Measurements from ENCODE around the gene APOA1.

The APOA1 gene

DNA sequence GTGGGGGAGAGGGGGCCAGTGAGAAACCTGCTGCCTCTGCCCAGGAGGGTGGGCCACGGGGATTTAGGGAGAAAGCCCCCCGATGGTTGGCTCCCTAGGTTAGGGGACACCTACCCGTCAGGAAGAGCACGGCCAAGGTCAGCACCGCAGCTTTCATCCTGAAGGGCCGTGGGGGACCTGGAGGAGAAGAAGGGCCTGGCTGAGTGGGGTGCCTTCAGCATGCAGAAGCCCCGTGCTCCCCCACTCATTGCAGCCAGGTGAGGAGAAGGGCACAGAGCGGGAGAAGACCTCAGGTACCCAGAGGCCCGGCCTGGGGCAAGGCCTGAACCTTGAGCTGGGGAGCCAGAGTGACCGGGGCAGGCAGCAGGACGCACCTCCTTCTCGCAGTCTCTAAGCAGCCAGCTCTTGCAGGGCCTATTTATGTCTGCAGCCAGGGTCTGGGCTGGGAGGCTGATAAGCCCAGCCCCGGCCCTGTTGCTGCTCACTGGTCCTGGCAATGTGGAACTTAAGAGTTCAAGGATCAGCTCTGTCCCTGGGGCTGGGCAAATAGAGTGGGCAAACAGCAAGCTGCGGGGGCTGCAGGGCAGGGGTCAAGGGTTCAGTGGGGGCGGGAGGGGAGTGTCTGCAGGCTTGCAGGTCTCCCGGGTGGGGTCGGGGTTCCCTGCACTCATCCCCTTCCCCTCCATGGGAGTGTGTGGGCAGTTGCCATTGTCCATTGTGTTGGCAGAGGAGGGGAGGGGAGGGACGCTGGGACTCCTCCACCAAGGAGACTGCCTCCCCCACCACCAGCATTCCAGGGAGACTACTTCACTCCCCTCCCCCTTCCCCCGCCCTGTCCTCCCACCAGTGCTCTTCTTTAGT lies at the start of gene APOA1:
TSS of gene APOA1 (minus strand) at position 392 of the 861 bp plus-strand sequence. CDS start at position 157, 235 bp downstream.
- DNase-seq: no peak

DNA sequence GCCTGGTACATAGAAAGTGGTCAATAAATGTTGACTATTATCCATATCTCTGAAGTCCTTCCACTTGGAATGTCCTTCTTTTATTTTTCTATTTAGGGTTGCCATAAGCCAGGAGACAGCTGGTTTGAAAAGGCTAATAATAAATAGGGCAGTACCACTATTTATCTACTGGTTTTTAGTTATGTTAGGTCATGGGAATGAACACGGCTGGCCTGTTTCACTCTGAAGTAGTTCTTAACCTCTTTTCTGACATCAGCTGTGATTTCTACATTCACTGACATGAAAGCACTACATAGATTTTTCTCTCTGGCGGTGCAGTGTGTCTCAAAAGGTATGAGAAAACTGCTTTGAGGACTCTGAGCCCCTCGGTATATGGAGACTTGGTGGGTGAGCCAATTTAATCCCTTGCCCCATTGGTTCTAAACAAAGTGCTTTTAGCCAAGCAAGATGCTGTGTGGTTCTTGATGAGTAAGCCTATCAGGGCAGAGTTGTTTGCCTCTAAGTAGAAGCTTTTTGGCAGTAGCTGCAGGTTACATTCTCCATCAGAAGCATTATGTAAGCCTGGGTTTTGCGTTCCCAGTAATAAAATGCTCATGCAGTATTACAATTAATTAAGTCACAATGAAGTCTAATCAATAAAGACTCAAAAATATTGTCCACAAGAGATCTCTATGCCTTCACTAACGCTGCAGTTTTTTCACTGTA lies 48.7 kb upstream of the APOA1 start:
- DNase-seq: no peak

DNA sequence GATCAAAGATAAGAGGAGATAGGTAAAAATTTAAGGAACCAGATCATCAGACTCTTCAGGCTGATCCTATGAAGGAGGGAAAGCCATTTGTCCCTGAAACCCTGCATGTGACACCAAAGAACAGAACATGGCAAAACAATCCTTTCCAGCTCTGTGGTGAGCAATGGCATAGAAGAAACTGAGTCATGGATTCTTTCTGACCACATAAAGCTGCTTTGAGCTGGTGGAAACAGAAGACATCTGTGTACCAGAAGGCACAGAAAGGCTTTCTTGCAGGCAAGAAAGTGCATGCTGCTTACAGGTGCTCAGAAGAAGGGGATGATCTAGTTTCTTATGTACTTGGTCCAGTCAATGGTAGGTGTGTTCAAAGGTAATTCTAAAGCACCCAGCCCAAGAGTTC lies 45.0 kb upstream of the APOA1 start:
- no peak for DNase-seq

DNA sequence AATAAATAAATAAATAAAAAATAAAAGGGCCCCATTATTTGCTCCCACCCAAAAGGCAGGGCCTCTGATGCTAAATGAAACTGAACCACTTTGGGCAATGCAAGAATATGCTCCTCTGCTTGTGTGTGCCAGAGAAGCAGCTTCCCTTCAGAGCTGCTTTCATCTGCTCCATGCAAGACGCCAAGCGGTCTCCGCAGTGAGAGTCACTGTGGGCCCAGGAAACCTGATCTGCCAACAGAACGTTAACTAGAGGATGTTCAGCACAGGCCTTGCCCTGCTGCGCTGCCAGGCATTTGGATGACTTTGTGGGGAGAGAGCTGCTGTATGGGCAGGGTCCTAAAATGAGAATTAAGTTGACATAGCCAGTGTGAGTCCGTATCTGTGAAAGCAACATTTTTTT lies 43.7 kb upstream of the APOA1 start:
- DNase-seq: no peak

DNA sequence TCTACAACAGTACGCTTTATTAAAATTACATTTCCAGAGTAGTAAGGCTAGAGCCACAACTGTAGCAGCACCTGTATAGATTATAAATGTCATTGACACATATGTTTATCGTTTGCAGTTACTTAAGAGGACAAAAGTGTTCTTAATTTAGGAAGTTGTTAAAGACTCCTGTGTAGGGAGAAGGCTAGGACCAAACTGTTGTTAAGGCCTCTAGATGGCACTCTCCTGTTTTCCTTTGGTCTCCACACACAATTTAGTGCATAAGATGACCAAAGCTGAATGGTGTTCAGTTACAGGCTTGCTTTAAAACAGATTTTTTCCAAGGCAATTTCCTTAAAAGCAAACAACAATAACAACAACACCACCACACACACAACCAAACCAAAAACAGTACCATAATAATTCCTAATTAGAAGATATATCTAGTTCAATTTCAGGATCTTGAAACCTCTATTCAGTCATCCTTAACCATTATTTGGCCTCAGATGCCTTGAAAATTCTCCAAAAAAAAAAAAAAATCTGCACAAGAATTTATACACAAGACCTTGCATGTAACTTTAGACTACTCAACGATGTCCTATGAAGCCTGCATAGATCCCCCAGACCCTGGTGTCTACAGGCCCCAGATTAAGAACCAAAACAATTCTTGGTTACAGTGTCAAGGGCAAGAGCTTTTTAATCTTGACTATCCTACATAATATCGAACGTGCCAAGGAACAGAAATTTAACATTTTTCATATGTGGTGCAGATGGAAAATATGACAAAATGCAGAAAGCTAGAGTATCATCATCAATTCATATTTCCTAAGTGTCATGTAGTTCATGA lies 42.6 kb upstream of the APOA1 start:
- DNase-seq: peak; percentile 61

DNA sequence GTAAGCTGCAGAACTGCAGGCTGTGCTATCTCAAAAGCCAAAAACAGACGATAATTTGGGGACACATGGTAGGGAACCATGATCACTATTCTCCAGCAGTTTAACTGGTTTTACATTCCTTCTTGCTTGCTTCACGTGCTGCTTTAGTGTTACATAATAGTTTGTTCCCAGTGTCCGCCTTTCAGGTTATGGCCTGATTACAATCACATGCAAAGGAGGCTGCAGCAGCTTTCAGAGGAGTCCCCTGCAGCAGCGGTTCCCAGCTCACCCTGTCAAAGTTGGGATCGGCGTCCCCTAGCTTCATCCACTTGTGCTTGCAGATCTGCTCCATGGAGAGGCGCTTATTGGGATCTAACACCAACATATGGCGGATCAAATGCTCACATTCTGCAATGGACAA lies 39.2 kb upstream of the APOA1 start:
- no peak for DNase-seq

DNA sequence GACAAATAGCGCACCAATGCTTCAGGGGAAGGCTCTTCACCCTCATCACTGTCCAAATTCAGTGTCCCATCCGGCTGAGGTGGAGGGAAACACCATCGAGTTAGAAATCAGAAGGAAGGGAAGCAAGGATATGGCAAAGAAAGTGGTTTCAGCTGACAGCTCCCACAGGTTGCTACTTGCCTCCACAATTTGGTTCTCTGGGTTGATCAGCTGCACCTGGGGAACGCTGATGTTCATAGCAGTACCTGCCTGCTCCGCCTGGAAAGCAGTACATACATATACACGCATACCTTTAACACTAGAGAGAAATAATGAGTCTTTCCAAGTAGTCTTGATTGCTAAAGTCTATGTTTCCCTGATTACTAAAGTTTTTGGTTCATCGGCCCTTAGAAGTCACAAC lies 37.8 kb upstream of the APOA1 start:
- no peak for DNase-seq

DNA sequence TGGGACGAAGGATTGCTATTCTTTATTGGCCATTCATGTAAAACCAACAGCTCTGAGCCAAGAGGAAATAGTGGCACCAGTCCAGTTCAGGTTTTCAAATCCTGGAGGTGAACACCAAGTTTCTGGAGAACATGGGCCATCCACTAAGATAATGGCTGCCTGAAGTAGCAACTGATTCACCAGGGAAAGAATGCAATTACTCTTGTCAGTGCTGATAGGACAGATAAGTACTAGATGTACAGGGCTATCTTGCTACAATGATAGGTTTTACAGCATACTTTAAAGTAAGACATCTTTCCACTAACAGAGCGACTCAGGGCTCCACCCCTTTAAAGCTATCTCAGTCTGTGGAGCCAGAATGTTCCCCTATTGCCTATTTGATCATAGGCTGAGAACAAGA lies 36.8 kb upstream of the APOA1 start:
- no peak for DNase-seq

DNA sequence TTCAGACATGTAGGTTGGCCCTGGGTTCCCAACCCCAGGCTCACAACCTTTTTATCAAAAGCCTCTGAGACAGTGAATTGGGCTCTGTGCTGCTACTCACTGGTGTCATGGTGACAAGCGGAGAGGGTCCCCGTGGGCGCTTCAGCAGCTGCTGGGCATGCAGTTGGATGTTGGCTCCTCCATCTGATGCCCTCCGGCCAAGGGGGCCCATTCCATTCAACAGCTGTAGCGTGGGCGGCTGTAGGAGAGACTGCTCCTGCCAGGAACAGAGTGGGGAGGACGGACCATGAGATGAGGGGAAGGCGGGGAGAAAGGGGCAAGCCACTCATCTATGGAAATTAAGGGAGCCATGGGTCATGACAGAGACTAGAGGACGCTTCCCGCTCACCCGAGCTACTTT lies 36.0 kb upstream of the APOA1 start:
- no peak for DNase-seq

DNA sequence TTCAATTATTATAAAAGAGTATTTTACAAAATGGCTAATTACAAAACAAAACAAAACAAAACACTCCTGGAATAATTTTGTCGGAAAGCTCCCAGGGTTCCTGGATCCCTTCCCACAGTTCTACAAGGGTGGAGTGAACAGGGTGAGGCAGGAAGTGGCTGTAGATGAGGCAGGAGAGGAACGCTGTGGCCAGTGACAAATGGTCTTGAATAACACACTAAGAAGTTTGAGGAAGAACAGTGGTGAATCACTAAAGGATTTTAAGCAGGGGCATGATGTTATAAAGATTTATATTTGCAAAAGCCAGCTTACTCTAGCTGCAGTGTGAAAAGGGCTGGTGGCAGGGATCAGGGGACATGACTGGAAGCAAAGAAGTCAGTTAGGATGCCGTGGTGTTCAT lies 33.8 kb upstream of the APOA1 start:
- DNase-seq: no peak

DNA sequence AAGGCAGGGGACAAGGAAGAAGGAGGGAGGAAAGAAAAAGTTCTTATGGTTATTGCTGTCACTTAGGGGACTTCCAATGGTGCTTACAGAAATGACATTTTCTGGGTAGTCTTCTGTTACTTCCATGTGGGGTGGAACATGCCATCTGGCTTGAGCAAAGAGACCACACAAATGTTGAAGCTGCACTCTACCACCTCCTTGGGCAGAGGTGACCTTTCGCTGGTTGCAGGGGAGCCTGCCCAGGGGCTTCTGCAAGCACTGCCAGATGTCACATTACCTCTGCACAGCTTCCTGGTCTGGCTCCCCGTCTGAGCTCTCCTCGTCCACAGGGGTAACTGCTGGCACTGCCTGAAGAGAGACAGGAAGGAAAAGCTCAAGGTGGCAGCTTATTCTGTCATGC lies 32.6 kb upstream of the APOA1 start:
- DNase-seq: peak; percentile 80

DNA sequence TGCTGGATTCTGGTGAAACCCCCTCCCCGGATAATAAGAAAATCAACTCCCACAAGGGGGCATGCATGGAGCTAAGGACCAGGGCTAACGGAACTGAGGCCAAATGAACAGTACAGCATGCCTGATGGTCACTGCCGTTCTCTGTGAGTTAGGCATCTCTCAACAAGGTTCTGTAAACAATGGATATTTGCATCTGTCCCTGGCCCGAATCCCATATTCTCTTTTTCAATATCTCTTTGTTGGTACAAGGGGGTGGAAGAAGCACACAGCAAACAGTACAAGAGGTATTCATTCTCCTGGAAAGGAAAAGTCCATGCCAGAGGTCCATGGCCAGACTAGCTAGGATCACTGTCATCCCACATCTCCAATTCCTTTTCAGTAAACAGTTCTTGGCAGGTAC lies 32.2 kb upstream of the APOA1 start:
- no peak for DNase-seq

DNA sequence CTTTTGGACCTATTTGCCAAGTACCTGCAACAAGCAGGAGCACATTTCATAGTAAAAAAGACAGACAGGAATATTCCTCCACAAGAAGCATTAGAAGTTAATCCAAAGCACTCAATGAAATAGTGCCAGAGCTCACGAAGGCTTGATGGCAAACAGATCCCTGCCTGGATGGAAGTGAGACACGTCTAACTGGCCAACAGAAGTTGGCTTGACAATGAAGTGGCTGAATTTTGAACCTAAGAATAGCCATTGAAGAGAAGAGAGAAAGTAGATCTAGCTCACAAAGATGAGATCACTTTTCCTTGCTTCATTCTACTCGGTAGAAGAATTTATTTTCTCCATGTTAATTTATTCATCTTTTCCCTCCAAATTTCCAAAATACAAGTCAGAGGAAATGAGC lies 30.6 kb upstream of the APOA1 start:
- no peak for DNase-seq

DNA sequence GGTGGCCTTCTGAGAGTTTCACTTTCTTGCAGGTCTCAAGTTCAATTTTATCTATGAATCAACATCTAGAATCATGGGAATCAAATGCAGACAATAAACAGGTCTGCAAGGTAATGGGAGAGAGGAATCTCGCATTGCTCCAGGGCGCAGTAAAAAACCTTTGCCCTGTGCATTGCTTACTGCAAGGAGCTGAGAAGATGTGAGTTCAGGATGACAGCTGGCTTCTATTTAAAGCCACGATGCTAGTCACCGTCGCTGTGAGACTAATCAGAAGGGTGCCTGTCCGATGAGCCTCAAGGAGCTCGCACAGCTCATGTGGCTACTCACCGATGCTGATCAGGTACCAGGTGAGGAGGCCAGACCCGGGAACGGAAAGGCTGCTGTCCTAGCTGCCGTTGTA lies 30.2 kb upstream of the APOA1 start:
- DNase-seq: no peak

DNA sequence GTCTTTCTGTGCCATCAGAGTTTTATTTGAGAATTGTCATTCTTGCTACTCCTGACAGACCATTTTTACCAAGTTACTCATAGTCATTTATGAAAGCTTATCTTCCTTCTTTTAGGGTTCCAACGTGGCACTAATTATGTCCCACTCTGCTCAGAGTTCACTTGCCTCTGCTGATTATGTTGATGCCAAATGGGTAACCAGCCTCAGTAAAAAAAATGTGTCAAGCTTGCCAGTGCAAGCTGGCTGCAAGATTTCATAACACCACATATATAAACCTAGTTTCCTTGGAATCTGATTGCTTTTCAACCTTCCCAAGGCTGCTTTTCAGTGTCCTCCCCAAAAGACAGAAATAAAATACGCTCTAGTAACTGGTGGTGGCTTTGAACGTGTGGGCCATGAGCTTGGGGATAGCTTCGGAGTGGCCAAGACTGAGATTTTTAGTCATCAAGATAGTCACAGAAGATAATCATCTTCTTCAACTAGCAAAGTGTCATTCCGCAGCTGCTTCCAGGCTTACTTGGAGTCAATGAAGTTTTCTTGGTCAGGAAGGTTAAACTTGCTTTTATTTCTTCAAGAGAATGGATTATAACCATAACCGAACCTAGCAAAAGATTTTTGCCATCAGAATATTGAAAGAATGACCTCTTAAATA lies 29.5 kb upstream of the APOA1 start:
- no peak for DNase-seq

DNA sequence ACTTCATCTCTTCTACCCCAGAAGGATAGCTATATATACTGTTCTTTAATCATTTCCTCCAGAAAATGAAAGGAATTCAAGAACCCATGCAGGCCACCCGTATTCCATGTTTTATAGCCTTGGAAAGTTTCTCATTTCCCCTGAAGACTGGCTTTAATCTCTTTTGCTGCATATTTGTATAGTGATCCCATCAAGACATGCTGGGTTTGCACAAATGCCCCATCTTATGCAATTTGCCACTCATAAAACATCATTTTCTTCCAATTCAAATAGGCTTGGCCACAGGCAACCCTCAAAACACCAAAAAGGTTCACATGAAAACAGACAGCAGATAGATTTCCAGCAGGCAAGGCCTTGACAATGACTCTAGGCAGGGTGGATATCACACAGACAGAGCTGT lies 28.3 kb upstream of the APOA1 start:
- DNase-seq: no peak

DNA sequence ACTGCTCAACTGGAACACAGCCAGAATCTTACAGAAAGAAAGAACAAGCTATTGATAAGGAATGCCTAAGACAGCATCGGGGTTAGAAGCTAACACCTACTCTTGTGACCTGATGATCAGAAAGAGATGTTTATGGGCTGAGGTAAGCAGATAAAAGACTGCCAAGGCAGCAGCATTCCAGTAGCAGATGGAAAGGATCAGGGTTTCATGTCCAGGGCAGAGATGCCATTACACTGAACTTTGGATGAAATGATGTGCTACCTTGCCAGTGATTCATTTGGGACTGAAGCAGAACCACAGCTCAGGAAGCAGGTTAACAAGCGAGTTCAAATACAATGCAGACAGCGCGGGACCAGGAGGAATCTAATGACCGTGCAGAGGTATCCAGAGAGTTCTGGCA lies 27.1 kb upstream of the APOA1 start:
- DNase-seq: no peak

DNA sequence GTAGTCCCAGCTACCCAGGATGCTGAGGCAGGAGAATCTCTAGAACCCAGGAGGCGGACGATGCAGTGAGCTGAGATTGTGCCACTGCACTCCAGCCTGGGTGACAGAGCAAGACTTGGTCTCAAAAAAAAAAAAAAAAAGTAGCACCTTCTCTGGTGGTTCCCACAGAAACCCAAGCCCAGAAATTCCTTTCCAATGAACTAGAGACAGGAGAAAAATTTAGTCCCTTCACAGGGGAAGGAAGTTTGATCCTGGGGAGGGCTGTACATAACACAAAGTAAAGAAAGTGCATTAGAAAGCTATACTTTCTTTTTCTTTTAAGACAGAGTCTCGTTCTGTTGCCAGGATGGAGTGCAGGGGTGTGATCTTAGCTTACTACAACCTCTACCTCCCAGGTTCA lies 25.5 kb upstream of the APOA1 start:
- DNase-seq: no peak

DNA sequence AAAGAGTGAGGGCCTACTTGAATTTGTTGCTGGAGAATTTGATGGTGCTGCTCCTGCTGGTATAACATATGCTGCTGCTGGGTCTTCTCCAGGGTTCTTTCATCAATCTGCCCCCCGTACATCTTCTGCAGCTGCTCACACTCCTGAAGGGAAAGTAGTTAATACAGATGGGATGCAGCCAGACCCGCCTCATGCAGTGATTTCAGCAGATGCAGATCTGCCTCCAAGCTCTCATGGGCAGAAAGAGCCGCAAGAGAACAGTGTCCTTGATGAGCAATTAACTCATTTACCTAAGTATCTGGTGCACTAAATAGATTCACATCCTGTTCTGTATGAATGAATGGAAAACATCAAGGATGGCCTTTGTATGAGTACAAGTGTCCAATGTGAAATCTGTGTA lies 24.8 kb upstream of the APOA1 start:
- DNase-seq: no peak

DNA sequence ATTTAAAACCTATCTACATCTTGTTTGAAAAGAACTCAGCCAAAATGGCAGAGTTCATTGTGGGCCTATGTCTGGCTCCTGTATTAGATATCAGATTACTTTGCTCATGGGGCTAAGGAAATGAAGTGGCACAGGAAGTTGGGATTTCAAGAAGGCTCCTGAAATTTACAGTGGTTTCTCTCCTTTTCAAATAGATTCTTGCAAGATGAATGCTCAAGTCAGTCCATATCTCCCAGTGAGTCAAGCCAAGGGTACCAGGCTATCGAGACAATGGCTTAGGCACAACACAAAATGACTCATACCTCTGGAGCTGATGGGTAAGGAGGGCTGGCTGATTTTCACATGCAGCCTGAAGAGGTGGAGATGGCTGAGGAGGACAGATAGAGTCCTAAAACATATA lies 24.1 kb upstream of the APOA1 start:
- no peak for DNase-seq

DNA sequence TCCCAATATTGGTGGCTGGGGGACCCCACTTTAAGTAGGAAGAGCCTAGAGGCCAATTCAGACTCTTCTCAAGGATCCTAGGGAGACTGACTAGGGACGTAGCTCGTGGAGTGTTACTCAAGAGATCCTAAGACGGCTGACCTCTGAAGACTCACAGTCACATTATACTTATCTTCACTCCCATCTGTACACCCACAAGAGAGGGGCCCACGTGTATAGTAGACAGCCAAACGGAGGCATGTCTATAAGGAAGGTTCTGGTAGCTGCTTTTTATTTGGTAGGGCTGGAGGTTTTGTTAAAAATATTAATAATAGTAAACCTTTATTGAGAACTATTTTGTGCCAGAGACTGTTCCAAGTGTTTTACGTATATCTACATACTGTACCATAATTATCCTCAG lies 22.9 kb upstream of the APOA1 start:
- no peak for DNase-seq

DNA sequence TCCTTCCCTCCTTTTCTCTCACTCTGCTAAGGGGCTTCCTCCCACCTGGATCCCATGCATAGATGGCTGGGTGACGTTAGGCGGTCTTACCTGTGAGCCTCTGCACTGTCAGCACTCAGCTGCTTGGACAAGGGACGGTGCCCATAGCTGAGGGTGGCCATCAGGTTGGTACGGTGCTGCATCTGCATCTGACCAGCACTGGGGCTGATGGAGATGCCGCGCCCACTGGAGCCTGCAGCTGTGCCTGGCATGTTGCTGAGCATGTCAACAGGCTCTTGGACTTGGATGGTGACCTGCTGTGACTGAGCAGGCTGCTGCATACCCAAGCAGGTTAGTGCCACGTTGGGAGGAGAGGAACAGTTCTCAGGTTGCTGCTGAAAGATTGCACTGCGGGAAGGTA lies 21.8 kb upstream of the APOA1 start:
- no peak for DNase-seq

DNA sequence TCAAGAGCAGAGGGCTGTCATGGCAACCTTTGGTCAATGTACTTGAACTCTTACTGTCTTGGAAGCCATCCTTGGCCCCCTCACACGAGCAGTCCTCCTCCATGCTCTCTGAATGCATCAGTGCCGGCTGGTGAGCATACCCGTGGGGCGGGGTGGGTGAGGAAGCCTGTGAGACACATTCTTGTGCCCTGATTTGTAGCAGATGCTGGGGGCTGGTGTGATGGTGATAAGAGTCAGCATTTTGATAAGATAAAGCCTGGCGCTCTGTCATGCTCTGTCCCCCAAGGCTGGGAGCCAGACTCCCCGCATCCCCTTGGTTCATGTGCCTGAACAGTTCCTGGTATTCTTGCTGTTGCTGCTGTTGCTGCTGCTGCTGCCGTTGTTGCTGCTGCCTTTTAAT lies 20.5 kb upstream of the APOA1 start:
- no peak for DNase-seq

Measured in GDM1 (cell line).